Fibroblast of the aortic adventitia (primary cell): Measurements from ENCODE around the gene PARD3B. TPM values are rescaled to one million over a fixed set of nuclear protein-coding genes. Genes with fewer than 3 reads are reported as not detected.
A peak's percentile ranks its signal among the peaks of the same experiment; 100 is the strongest.

Source experiments
- DNase-seq: peaks from one replicate; pipeline ENCODE4 v3.0.0-alpha.2; 2010; ENCODE audit warnings: low read depth
- H3K4me3 ChIP-seq: 2 replicates; pipeline ENCODE4 v1.5.1; 2011; ENCODE audit warnings: low read depth, mild to moderate bottlenecking, control low read depth, low read length, moderate library complexity
- CTCF ChIP-seq: IDR thresholded peaks from 2 replicates; pipeline ENCODE4 v1.5.1; 2011; ENCODE audit warnings: mild to moderate bottlenecking, low read length, control low read depth, inconsistent platforms; ENCODE audit not compliant: insufficient read depth
- total RNA-seq: library from RNA; depleted of rRNA; stranded (reverse); fragments of >200 nt; gene quantifications from 2 replicates; pipeline ENCODE4 v1.2.3, GENCODE V29; 2012; ENCODE audit warnings: low replicate concordance

The PARD3B gene
- total RNA-seq, 1 donor: 15.9 TPM

- peak; percentile 14 for DNase-seq
- no peak for TF ChIP-seq CTCF
- no peak overlapping the region for H3K4me3 ChIP-seq
Measured at GRCh38 chr2:204718607-204719006, 173.3 kb downstream of the PARD3B start.

- no peak for DNase-seq
- no peak overlapping the region for H3K4me3 ChIP-seq
- no peak for TF ChIP-seq CTCF
Measured at GRCh38 chr2:204720874-204721273, 175.6 kb downstream of the PARD3B start.

- no peak overlapping the region for H3K4me3 ChIP-seq
- DNase-seq: peak; percentile 9
- no peak for TF ChIP-seq CTCF
Measured at GRCh38 chr2:204722207-204722606, 176.9 kb downstream of the PARD3B start.

GRCh38 chr2:204722691-204723090, 177.4 kb downstream of the PARD3B start:
- no peak overlapping the region for H3K4me3 ChIP-seq
- no peak for TF ChIP-seq CTCF
- no peak for DNase-seq

- no peak for DNase-seq
- H3K4me3 ChIP-seq: no peak overlapping the region
- TF ChIP-seq CTCF: no peak
Measured at GRCh38 chr2:204725693-204726360, 180.6 kb downstream of the PARD3B start.

GRCh38 chr2:204726831-204727230, 181.6 kb downstream of the PARD3B start:
- no peak overlapping the region for H3K4me3 ChIP-seq
- TF ChIP-seq CTCF: no peak
- no peak for DNase-seq

- no peak for DNase-seq
- no peak overlapping the region for H3K4me3 ChIP-seq
- no peak for TF ChIP-seq CTCF
Measured at GRCh38 chr2:204727368-204727767, 182.1 kb downstream of the PARD3B start.
